Measurements from ENCODE around the gene TJP1.

DNA sequence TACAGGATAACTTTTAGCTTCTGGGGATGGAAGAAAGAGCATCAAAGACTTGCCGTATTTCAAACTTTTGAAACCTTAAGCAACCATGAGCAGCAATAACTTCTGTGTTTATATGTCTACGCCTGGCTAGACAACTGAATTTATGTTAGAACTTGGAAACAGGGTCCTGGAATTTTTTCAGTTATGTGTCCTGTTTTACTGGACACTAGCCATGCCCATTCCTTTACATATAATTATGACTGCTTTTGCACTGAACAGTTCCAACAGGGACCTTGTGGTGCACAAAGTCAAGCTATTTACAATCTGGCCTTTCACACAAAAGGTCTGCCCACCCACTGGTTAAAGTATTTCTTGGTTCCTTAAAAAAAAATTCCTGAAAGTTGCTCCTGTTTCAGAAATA is 37.1 kb downstream of the TJP1 start:
- TF ChIP-seq GATA2 (IDR thresholded peaks at IDR 0.05; ENCODE audit: low read depth, low read length) = no peak
- no peak for TF ChIP-seq GATA3 (IDR thresholded peaks at IDR 0.05; ENCODE audit: low read depth, low read length)
